ENCODE data around the gene GLYATL2.

GLYATL2 gene

DNA sequence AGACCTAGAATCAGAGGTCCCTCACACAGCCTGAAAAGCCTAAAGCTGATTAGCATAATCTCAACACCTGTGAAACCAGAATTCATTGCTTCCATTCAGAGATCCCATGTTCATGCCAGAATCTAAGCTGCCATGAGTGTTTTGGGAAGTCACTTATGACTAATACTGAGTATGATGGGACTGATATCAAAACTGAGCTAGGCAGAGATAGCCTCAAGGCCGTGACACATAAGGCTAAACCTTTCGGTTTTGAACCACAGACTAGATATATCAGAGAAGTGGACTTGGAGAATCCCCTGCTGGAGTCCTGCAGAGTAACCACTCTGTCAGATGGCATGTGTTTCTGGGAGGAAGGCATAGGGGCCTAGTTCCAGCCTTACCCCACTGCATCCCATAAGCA is 23.1 kb upstream of the GLYATL2 start:
- TF ChIP-seq, protein P1, sequence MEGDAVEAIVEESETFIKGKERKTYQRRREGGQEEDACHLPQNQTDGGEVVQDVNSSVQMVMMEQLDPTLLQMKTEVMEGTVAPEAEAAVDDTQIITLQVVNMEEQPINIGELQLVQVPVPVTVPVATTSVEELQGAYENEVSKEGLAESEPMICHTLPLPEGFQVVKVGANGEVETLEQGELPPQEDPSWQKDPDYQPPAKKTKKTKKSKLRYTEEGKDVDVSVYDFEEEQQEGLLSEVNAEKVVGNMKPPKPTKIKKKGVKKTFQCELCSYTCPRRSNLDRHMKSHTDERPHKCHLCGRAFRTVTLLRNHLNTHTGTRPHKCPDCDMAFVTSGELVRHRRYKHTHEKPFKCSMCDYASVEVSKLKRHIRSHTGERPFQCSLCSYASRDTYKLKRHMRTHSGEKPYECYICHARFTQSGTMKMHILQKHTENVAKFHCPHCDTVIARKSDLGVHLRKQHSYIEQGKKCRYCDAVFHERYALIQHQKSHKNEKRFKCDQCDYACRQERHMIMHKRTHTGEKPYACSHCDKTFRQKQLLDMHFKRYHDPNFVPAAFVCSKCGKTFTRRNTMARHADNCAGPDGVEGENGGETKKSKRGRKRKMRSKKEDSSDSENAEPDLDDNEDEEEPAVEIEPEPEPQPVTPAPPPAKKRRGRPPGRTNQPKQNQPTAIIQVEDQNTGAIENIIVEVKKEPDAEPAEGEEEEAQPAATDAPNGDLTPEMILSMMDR (IDR thresholded peaks at IDR 0.05; ENCODE audit: low read depth, low read length, missing control alignments), result no peak
- no peak overlapping the region for H3K4me3 ChIP-seq (replicated peaks; ENCODE audit: low read depth, low read length)
- DNase-seq (ENCODE audit: extremely low read depth, low read depth), result no peak

DNA sequence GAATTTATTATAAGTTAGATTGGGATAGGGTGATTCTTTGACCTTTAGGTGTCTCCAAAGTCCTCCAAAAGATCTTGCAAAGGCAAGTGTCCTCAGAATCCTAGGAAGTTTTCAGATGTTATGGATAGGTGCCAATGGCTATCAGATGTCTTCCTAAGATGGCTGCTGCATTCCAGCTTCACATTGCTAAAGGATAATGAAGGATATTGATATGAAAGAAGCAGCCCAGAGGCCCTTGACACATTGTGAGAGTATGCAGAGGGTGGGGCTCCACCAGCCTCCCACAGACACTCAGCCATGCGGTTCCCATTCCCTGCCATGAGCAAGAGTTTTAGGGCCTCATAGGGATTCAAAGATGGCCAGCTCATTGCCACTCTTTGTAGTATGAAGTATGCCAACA is 22.3 kb upstream of the GLYATL2 start:
- no peak for DNase-seq (ENCODE audit: extremely low read depth, low read depth)
- TF ChIP-seq, protein P1 (IDR thresholded peaks at IDR 0.05; ENCODE audit: low read depth, low read length, missing control alignments), result no peak

DNA sequence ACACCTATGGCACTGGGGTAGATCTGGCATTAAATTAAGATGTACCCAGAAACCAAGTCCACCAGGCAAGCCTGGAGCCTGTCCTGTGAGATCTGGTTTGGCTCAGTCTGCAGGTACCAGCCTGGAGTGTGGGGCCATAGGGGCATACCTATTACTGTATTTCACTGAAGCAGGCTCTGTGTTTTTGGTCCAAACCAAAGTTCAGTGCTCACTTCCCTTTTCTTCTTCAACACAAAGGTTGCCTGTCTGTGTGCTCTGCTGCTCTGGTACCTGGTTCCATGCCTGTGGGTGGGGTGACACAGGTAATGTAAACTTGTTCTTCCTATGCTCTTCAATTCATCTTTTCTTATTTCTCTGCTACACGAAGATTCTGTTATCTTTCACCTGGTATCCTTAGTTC is 19.8 kb upstream of the GLYATL2 start:
- no peak for DNase-seq (ENCODE audit: extremely low read depth, low read depth)
- TF ChIP-seq, protein P1 (IDR thresholded peaks at IDR 0.05; ENCODE audit: low read depth, low read length, missing control alignments), result no peak
- H3K4me3 ChIP-seq (replicated peaks; ENCODE audit: low read depth, low read length), result no peak overlapping the region

More for the DNA sequence above, 22.3 kb upstream of the GLYATL2 start:
- H3K4me3 ChIP-seq (replicated peaks; ENCODE audit: low read depth, low read length), result no peak overlapping the region

GRCh38 chr11:58863697-58864096 is 19.2 kb upstream of the GLYATL2 start:
- TF ChIP-seq, protein P1 (IDR thresholded peaks at IDR 0.05; ENCODE audit: low read depth, low read length, missing control alignments), result no peak
- no peak overlapping the region for H3K4me3 ChIP-seq (replicated peaks; ENCODE audit: low read depth, low read length)
- DNase-seq (ENCODE audit: extremely low read depth, low read depth), result no peak

DNA sequence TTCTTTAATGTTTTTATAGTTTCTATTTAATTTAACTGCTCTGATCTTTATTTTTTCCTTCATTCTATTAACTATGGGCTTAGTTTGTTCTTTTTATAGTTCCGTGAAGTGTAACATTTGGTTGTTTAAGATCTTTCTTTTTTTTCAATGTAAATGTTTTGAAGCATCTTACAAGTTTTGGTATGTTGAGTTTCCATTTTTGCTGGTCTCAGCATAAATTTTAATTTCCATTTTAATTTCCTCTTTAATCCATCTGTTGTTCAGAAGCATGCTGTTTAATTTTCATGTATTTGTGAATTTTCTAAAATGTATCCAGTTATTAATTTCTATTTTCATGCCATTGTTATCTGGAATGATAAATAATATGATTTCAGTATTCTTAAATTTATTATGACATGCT is 17.0 kb upstream of the GLYATL2 start:
- no peak for DNase-seq (ENCODE audit: extremely low read depth, low read depth)
- TF ChIP-seq, protein P1 (IDR thresholded peaks at IDR 0.05; ENCODE audit: low read depth, low read length, missing control alignments), result no peak
- H3K4me3 ChIP-seq (replicated peaks; ENCODE audit: low read depth, low read length), result no peak overlapping the region

DNA sequence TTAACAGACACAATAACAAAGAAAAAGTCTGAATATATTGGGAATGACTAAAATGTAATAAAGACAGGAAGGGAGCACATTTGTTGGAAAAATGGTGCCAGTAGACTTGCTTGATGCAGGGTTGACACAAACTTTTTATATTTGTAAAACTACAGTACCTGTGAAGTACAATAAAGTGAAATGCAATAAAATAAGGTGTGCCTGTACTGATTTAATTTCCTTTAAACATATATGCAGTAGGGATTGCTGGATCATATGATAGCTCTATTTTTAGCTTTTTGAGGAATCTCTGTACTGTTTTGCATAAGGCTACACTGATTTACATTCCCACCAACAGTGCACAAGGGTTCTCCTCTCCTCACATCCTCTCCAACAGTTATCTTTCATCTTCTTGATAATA is 12.3 kb upstream of the GLYATL2 start:
- no peak overlapping the region for H3K4me3 ChIP-seq (replicated peaks; ENCODE audit: low read depth, low read length)
- DNase-seq (ENCODE audit: extremely low read depth, low read depth), result no peak
- TF ChIP-seq, protein P1 (IDR thresholded peaks at IDR 0.05; ENCODE audit: low read depth, low read length, missing control alignments), result no peak

- no peak overlapping the region for H3K4me3 ChIP-seq (replicated peaks; ENCODE audit: low read depth, low read length)
- TF ChIP-seq, protein P1 (IDR thresholded peaks at IDR 0.05; ENCODE audit: low read depth, low read length, missing control alignments), result no peak
- no peak for DNase-seq (ENCODE audit: extremely low read depth, low read depth)
Measured at GRCh38 chr11:58845386-58845785, 882 bp upstream of the GLYATL2 start.
